Airway epithelial cell (primary cell): Measurements from ENCODE around the gene MPZ. TPM values are rescaled to one million over a fixed set of nuclear protein-coding genes. Genes with fewer than 3 reads are reported as not detected.

Experiments used
- total RNA-seq: library from RNA; depleted of rRNA; stranded (reverse); fragments of >200 nt; gene quantifications from 2 replicates; pipeline ENCODE4 v1.2.3, GENCODE V29; 2015

The MPZ gene
- 1.2 and 2.2 TPM in 2 replicates for total RNA-seq

GRCh38 chr1:161309868-161310267 is at the start of gene MPZ:
MPZ (minus strand) TSS chr1:161309968; CDS start chr1:161309905, 63 bp downstream.

GRCh38 chr1:161314201-161314981 is 4.6 kb upstream of the MPZ start, which contains the start of gene SDHC:
SDHC (plus strand) TSS chr1:161314381; CDS start chr1:161314406, 25 bp downstream.

GRCh38 chr1:161258439-161259344 is 51.1 kb downstream of the MPZ start, which contains the start of gene PCP4L1:
PCP4L1 (plus strand) TSS chr1:161258745; CDS start chr1:161258975, 230 bp downstream.

Other genes with a start within 250 kb of the MPZ start
- gene ARHGAP30, start 240.1 kb downstream of the MPZ start, total RNA-seq = 0.19 and 0.28 TPM in 2 replicates
- 43.1 and 50.0 TPM in 2 replicates for gene NECTIN4, start 220.4 kb downstream of the MPZ start, total RNA-seq
- gene KLHDC9, start 211.6 kb downstream of the MPZ start, total RNA-seq = 3.3 and 6.5 TPM in 2 replicates
- 76.4 and 100 TPM in 2 replicates for gene PFDN2, start 191.9 kb downstream of the MPZ start, total RNA-seq
- 32.2 and 35.6 TPM in 2 replicates for gene NIT1, start 191.9 kb downstream of the MPZ start, total RNA-seq
- 14.2 and 23.0 TPM in 2 replicates for gene DEDD, start 177.3 kb downstream of the MPZ start, total RNA-seq
- gene UFC1, start 156.0 kb downstream of the MPZ start, total RNA-seq = 43.8 and 68.1 TPM in 2 replicates
- gene USP21, start 150.5 kb downstream of the MPZ start, total RNA-seq = 10.2 and 11.5 TPM in 2 replicates
- 12.6 and 14.7 TPM in 2 replicates for gene PPOX, start 143.5 kb downstream of the MPZ start, total RNA-seq
- gene B4GALT3, start 132.5 kb downstream of the MPZ start, total RNA-seq = 31.2 and 35.7 TPM in 2 replicates
- 0.05 and 0.07 TPM in 2 replicates for gene ADAMTS4, start 110.9 kb downstream of the MPZ start, total RNA-seq
- 87.7 and 96.5 TPM in 2 replicates for gene NDUFS2, start 107.6 kb downstream of the MPZ start, total RNA-seq
- gene FCER1G, start 94.7 kb downstream of the MPZ start, total RNA-seq = 0.42 TPM in 1 of 2 replicates, not detected in the other
- gene APOA2, start 86.3 kb downstream of the MPZ start, total RNA-seq = not detected in 2 replicates
- gene TOMM40L, start 83.9 kb downstream of the MPZ start, total RNA-seq = 11.2 and 14.1 TPM in 2 replicates
- not detected in 2 replicates for gene NR1I3, start 71.8 kb downstream of the MPZ start, total RNA-seq
- 1.3 and 1.9 TPM in 2 replicates for gene PCP4L1, start 51.2 kb downstream of the MPZ start, total RNA-seq
- 45.1 and 53.2 TPM in 2 replicates for gene SDHC, start 4.4 kb upstream of the MPZ start, total RNA-seq
- not detected in 2 replicates for gene CFAP126, start 57.9 kb upstream of the MPZ start, total RNA-seq
- 0.35 TPM in 1 of 2 replicates, not detected in the other for gene FCGR2A, start 195.5 kb upstream of the MPZ start, total RNA-seq
- gene HSPA6, start 214.6 kb upstream of the MPZ start, total RNA-seq = 0.19 and 0.21 TPM in 2 replicates
- not detected in 2 replicates for gene FCGR3A, start 239.8 kb upstream of the MPZ start, total RNA-seq